ENCODE results near the gene RNF207. TPM values are rescaled to one million over a fixed set of nuclear protein-coding genes. Genes with fewer than 3 reads are reported as not detected.
A peak's percentile ranks its signal among the peaks of the same experiment; 100 is the strongest.

Gene RNF207
- total RNA-seq, 1 experiment from 2014 or later: 95.4 TPM

- no peaks in the 10 kb centered on the region for H3K9me2 ChIP-seq (replicated peaks; ENCODE audit: low read length)
- H3F3A ChIP-seq (ENCODE audit: low read length, unreplicated experiment): no peaks in the 10 kb centered on the region
- peaks cover 21% of the 10 kb centered on the region for H3K4me1 ChIP-seq (ENCODE audit: insufficient read depth, low read length)
- TF ChIP-seq EZH2 (IDR thresholded peaks at IDR 0.05; ENCODE audit: low read length, unreplicated experiment) (no peak), CTCF (conservative IDR thresholded peaks at IDR 0.05; ENCODE audit: low read depth, low read length) (peak; percentile 96)
- TSS peak; percentile 93 for BruUV-seq (replicated peaks)
- POLR2A ChIA-PET (ENCODE audit: unreplicated experiment): interaction anchor here (0.6 kb wide), 1 partner anchor 42 kb away, joined by 4 read pairs; no protein-coding TSS in a partner anchor
- CTCF ChIA-PET: interaction anchor here (0.5 to 3.6 kb wide), 18 partner anchors 11 to 196 kb away, joined by 3 to 42 read pairs (median 4); partner anchors contain the start of genes ACOT7, ICMT and RNF207
- peak overlapping the region; percentile 67 for H3K27ac ChIP-seq (ENCODE audit: low read length)
- H3K4me2 ChIP-seq (ENCODE audit: low read length): peak overlapping the region; percentile 79
- H3K27me3 ChIP-seq (ENCODE audit: low read length): peaks cover 15% of the 10 kb centered on the region
- no peaks in the 10 kb centered on the region for H3K79me2 ChIP-seq (ENCODE audit: low read length)
- intact Hi-C loops (cut with micrococcal nuclease): loop anchor here (1.0 to 5.0 kb wide), 4 partner anchors 39 to 158 kb away; partner anchors contain the start of gene RNF207
- no peaks in the 10 kb centered on the region for H4K20me1 ChIP-seq (ENCODE audit: low read length)
- no peaks in the 10 kb centered on the region for H3K36me3 ChIP-seq (ENCODE audit: low read depth, low read length)
- ATAC-seq (peak; percentile 57), DNase-seq (peak; percentile 94)
- no peaks in the 10 kb centered on the region for H3K9me3 ChIP-seq (ENCODE audit: low read length)
- H3K9ac ChIP-seq (ENCODE audit: low read length): peak overlapping the region; percentile 51
- peak overlapping the region; percentile 68 for H3K4me3 ChIP-seq (ENCODE audit: low read length)
- H2AFZ ChIP-seq (ENCODE audit: low read length): peak overlapping the region; percentile 14; the same call in 1 of the 2 replicates
Measured at GRCh38 chr1:6246497-6247467, 40.9 kb downstream of the RNF207 start.

- ChIA-PET CTCF (interaction anchor here (1.1 to 2.5 kb wide), 4 partner anchors 10 to 190 kb away, joined by 3 to 17 read pairs (median 4); no protein-coding TSS in a partner anchor), POLR2A (ENCODE audit: unreplicated experiment) (no interaction called here)
- Histone ChIP-seq H3K4me2 (ENCODE audit: low read length) (no peak overlapping the region), H3K9me2 (replicated peaks; ENCODE audit: low read length) (no peaks in the 10 kb centered on the region), H3K9me3 (ENCODE audit: low read length) (no peaks in the 10 kb centered on the region), H3K36me3 (ENCODE audit: low read depth, low read length) (no peaks in the 10 kb centered on the region), H3F3A (ENCODE audit: low read length, unreplicated experiment) (no peaks in the 10 kb centered on the region), H3K27me3 (ENCODE audit: low read length) (peaks cover 10% of the 10 kb centered on the region), H3K27ac (ENCODE audit: low read length) (peak overlapping the region; percentile 67), H4K20me1 (ENCODE audit: low read length) (no peaks in the 10 kb centered on the region), H3K9ac (ENCODE audit: low read length) (peak overlapping the region; percentile 45), H3K4me1 (ENCODE audit: insufficient read depth, low read length) (peaks cover 21% of the 10 kb centered on the region), H3K79me2 (ENCODE audit: low read length) (no peaks in the 10 kb centered on the region), H3K4me3 (ENCODE audit: low read length) (no peak overlapping the region), H2AFZ (ENCODE audit: low read length) (no peak overlapping the region)
- intact Hi-C loops (cut with micrococcal nuclease): loop anchor here (2.0 to 5.0 kb wide), 2 partner anchors 40 to 157 kb away; partner anchors contain the start of gene RNF207
- TF ChIP-seq CTCF (conservative IDR thresholded peaks at IDR 0.05; ENCODE audit: low read depth, low read length) (no peak), EZH2 (IDR thresholded peaks at IDR 0.05; ENCODE audit: low read length, unreplicated experiment) (no peak)
- TSS peak; percentile 46 for BruUV-seq (replicated peaks)
- DNase-seq: no peak
- ATAC-seq: no peak
Measured at GRCh38 chr1:6247651-6248050, 41.7 kb downstream of the RNF207 start.

Data from PC-3 (cell line).